HL-60 (cell line): ENCODE data around the gene CCM2L.

Experiments
- DNase-seq, 2 experiments: peaks; one replicate each; pipeline ENCODE4 v3.0.0-alpha.2; 2010 to 2020; ENCODE audit warnings: low read depth in 1 of 2, low spot score in 1 of 2
- H3K27ac ChIP-seq: fragments of 250-450 bp; sonication (Bioruptor Pico); replicated peaks from 2 replicates; pipeline ENCODE4 v1.5.1; 2020; ENCODE audit warnings: mild to moderate bottlenecking, moderate library complexity
- H3K27me3 ChIP-seq: fragments of 250-450 bp; sonication (Bioruptor Pico); 2 replicates; pipeline ENCODE4 v1.5.1; 2021; ENCODE audit warnings: mild to moderate bottlenecking, moderate library complexity; ENCODE audit not compliant: insufficient read depth, poor library complexity, severe bottlenecking
- H3K4me3 ChIP-seq: replicated peaks from 2 replicates; pipeline ENCODE4 v1.5.1; 2011; ENCODE audit warnings: mild to moderate bottlenecking, control low read depth, low read length; ENCODE audit not compliant: insufficient read depth
- CTCF ChIP-seq: IDR thresholded peaks from one replicate; pipeline ENCODE4 v1.5.1; 2011; ENCODE audit warnings: low read length, control low read depth, inconsistent platforms; ENCODE audit not compliant: insufficient read depth
- GABPA ChIP-seq: IDR thresholded peaks from 2 replicates; pipeline ENCODE4 v1.6.1; 2012; ENCODE audit warnings: low read depth
- POLR2AphosphoS5 ChIP-seq: IDR thresholded peaks from 2 replicates; pipeline ENCODE4 v1.6.1; 2012; ENCODE audit warnings: low read depth
- REST ChIP-seq: IDR thresholded peaks from 2 replicates; pipeline ENCODE4 v1.6.1; 2012; ENCODE audit warnings: low read depth; ENCODE audit not compliant: insufficient replicate concordance
- SPI1 ChIP-seq: IDR thresholded peaks from 2 replicates; pipeline ENCODE4 v1.6.1; 2012; ENCODE audit warnings: low read depth, mild to moderate bottlenecking, borderline replicate concordance

CCM2L gene

GRCh38 chr20:32036716-32037485 lies 26.7 kb downstream of the CCM2L start:
- Histone ChIP-seq H3K4me3 (no peak overlapping the region), H3K27ac (peak overlapping the region; percentile 83), H3K27me3 (no peaks in the 10 kb centered on the region)
- peak in 1 of 2 experiments; percentile 76 for DNase-seq
- TF ChIP-seq SPI1 (peak; percentile 12; the same call in 1 of the 2 replicates), REST (no peak)

GRCh38 chr20:32037929-32038328 lies 27.7 kb downstream of the CCM2L start:
- no peaks in the 10 kb centered on the region for H3K27me3 ChIP-seq
- peak in 1 of 2 experiments; percentile 62 for DNase-seq
- TF ChIP-seq SPI1 (no peak), GABPA (no peak), CTCF (no peak), POLR2AphosphoS5 (peak; percentile 54), REST (no peak)
- H3K4me3 ChIP-seq: no peak overlapping the region
- peak overlapping the region; percentile 83 for H3K27ac ChIP-seq

- H3K27ac ChIP-seq: peak overlapping the region; percentile 83
- no peaks in the 10 kb centered on the region for H3K27me3 ChIP-seq
- TF ChIP-seq SPI1 (peak; percentile 99), GABPA (no peak), REST (no peak), POLR2AphosphoS5 (no peak)
- DNase-seq: peak; percentile 86 to 95
- H3K4me3 ChIP-seq: peak overlapping the region; percentile 6; the same call in 1 of the 2 replicates
Observed at GRCh38 chr20:32040142-32040953, 30.1 kb downstream of the CCM2L start.

GRCh38 chr20:32045999-32046398 lies 35.8 kb downstream of the CCM2L start:
- no peak for DNase-seq
- Histone ChIP-seq H3K27ac (no peak overlapping the region), H3K27me3 (no peaks in the 10 kb centered on the region), H3K4me3 (no peak overlapping the region)
- TF ChIP-seq CTCF: no peak
- TF ChIP-seq GABPA: no peak
- no peak for TF ChIP-seq REST
- TF ChIP-seq SPI1: no peak
- no peak for TF ChIP-seq POLR2AphosphoS5
